Effector CD4-positive, alpha-beta T cell (primary cell): Measurements from ENCODE around the gene PWWP3B. TPM values are rescaled to one million over a fixed set of nuclear protein-coding genes. Genes with fewer than 3 reads are reported as not detected.
"Not testable (repeated sequence)": the region's sequence is repeated elsewhere in the genome, so short reads cannot be mapped to it uniquely, and the experiment has no call there.

Experiments
- DNase-seq: peaks from one replicate; pipeline ENCODE4 v3.0.0-alpha.2; 2020
- total RNA-seq: gene quantifications from one replicate; lab custom pipeline; 2026; lab: John Stamatoyannopoulos, UW

PWWP3B gene
- not detected for total RNA-seq

GRCh38 chrX:106168107-106168506, at the start of gene PWWP3B:
Gene PWWP3B, plus strand, starts transcription at chrX:106168305. Its CDS starts 37,128 bp downstream, at chrX:106205433.
- no peak for DNase-seq

DNA sequence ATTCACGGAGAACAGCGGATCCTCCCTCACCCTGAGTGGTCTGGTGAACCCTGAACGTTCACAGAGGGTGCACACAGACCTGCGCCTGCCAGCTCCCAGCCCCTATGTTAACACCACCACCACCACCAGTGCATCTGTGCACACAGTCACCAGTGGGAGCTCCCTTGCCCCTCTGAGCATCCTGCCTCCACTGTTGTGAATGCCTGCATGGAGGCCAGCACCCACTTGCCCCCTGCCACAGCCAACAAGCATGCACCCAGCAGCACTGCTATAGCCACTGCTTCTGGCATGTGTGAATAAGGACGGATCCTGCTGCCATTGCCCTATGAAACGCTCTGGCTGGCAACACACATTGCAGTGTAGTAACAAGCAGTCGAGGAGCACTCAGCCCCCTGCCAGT, 29.1 kb upstream of the PWWP3B start:
- DNase-seq: no peak

GRCh38 chrX:106144755-106145639, 23.1 kb upstream of the PWWP3B start:
- no peak for DNase-seq

- DNase-seq: no peak
Measured at GRCh38 chrX:106150701-106151100, 17.4 kb upstream of the PWWP3B start.

GRCh38 chrX:106159861-106160282, 8.2 kb upstream of the PWWP3B start:
- no peak for DNase-seq

- DNase-seq: no peak
Measured at GRCh38 chrX:106170318-106170717, 2.2 kb downstream of the PWWP3B start.

DNA sequence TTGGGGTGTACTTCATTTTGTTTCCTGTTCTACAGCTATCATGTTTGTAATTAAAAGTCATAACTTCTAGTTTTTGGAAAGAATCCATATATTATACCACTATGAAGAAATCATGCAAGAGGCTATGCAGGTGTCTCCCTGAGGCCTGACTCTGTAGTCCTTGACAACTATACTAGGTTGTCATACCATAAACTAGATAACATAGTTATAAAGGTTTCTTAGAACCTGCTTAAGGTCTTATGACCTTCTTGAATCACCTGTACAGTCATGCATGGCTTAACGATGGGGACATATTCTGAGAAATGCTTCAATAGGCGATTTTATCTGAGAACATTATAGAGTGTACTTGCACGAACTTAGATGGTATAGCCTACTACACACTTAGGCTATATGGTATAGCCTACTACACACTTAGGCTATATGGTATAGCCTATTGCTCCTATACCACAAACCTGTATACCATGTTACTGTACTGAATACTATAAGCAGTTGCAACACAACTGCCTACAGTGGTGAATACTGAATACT, 3.3 kb downstream of the PWWP3B start:
- no peak for DNase-seq

DNA sequence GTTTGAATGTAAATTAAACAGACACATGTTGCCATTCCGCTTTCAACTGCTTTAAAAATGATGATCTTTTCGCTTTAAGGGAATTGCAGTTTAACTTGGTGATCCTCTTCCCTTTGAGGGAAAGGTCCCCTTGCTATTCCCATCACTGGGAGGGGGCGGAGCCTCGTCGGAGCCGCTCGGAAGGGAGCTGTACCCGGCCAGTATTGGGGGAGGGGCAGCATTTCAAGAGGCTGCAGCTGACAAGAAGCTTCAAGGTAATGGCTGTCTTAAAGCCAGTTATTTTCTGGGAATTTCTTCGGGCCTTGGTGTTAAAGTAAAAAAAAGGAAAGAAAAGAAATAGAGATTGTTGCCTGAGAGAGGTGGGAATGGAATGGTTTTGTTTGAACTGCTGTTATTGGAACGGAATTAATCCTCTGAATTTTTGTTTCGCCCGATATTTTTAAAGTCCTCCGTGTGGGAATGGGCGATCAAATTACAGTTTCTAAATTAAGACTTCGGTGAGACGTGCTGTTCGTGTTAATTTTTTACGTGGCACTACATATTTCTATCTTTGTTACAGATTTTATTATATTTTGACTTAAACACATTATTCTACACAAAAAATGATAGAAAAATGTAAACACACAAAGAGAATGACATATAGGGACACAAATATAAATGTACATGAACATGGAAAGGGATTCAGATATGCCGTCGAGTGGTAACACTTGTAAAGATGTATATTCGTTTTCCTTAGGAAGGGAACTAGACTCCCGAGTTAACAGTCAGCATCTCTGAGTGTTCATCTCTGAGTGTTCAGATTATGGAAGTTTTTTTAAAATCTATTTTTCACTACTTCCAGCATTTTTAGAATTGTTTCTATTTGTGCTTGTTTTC, 9.2 kb downstream of the PWWP3B start:
- no peak for DNase-seq

DNA sequence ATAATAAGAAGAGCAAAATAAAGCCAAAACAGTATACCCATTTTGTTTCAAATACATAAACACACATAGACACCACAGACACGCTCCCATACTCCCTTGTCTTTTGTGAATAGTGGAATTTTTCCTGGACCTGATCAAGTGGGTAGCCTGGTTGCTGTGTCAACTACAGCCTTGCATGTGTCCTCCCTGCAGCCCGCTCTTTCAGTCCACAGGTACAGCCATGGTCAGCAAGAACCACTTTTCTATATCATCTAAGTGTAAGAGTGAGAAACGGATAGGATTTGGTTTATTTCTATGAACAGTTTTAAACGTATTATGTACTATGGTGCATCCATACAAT, 9.8 kb downstream of the PWWP3B start:
- DNase-seq: no peak

DNA sequence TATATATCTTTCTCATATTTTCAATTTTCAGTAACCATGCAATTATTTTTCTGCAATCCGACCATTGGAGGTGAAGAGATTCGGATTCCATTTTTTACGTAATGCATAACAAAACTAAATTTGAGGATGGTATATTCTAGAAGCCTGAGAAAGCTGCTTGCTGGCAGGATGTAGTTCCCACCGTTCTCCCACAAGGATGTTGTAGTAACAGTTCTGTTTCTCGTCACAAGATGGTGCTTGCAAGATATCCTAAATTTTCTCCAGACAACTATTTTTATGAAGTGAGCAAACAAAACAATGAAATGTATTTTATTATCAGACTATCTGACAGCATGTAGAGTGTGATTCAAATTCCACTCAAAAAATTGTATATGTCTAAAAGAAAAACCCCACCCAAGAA, 10.7 kb downstream of the PWWP3B start:
- no peak for DNase-seq

DNA sequence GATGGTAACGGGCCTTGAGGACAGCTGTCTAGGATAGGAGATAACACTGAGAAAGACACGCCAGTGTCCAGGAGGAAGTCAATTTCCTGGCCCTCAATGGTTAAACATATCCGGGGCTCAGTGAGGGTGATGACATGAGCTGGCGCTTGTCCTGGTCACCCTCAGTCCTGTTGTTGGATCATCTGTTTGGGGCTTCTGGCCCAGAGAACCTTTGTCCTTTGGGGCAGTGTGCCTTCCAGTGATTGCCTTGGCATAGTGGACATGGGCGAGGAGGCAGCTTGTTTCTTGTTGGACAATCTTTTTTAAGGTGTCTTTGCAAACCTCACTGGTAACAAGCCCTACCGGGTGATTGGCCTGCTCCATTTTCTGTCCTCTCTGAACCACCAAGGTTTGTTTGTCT, 15.6 kb downstream of the PWWP3B start:
- not testable (repeated sequence) for DNase-seq

DNA sequence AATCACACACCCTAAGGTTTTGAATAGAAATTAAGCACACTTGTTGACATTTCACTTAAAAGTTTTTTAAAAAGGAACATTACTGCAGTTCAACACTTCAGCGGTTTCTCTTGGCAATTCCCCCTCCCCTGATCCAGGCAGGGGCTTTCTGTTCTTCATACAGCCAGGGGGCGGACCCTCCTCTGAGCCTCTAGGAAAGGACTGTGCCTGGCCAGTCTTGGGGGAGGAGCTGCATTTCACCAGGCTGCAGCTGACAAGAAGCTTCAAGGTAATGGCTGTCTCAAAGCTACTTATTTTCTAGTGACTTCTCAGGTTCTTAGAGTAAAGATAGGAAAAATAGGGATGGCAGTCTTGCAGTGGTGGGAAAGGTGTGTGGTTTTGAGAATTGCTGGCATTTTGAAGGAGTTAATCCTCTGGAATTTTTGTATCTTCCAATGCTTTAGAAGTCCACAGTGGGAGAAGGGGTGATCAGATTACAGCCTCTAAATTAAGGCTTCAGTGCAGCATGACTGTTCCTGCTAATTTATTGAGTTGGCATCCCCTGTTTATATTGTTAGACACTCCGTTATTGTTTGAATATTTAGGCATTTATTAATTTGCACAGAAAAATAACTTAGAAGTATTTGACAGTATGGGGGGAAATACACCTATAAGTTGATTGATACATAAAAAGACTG, 33.5 kb downstream of the PWWP3B start:
- DNase-seq: no peak

DNA sequence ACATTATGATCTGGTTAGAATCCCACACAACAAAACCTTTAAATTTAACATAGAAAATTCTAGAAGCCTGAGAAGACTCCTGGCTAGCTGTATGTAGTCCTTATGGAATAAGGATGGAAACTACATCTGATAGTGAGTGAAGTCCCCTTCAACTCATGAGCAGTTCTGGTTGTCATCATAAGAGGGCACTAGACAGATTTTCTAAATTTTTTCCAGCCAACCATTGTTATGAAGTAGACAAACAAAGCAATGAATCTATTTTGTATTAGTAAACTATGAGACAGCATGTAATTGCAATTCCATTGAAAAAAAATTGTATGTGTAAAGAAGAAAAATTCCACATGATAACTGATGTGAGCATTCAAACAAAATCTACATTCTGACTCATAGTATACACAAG, 35.2 kb downstream of the PWWP3B start:
- no peak for DNase-seq

DNA sequence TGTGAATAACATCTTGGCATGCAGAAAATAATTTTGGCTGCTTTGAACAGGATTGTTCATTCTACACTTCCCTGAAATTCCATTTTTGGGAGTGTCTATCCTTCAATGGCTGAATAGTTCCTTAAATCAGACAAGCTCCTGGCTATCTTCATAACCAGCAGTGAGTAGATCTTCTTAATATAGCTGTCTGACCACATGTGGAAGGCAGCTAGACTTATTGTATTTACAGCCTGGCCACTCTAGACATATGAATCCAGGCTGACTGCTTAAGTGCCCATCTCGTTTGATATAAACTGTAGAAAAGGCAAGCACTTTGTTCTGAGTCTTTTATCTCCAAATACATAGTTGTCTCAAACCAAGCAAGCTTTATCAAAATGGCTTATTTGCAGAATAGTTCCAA, 40.0 kb downstream of the PWWP3B start:
- DNase-seq: no peak
